ENCODE data around the gene MTHFSD. TPM values are rescaled to one million over a fixed set of nuclear protein-coding genes. Genes with fewer than 3 reads are reported as not detected.

Gene MTHFSD
- total and polyA plus RNA-seq, 2 experiments from 2014 or later: 11.5 to 21.5 TPM

DNA sequence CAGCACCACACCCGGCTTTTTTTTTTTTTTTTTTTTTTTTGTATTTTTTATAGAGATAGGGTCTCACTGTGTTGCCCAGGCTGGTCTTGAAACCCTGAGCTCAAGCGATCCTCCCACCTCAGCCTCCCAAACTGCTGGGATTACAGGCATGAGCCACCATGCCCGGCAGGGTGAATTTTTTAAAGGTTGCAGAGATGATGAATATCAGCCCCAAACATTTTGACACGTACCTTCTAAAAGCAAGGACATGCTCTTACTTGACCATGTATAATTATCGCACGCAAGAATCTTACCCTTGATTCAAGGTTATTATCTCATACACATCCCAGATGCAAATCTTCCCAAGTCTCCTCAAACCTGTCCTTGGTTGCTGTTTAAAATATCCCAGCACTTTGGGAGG is 7.3 kb upstream of the MTHFSD start:
- H3K4me3 ChIP-seq: no peak overlapping the region
- TF ChIP-seq EZH2phosphoT487 (IDR thresholded peaks at IDR 0.05; ENCODE audit: low read depth, severe bottlenecking, unreplicated experiment): no peak
- TF ChIP-seq, protein P1, sequence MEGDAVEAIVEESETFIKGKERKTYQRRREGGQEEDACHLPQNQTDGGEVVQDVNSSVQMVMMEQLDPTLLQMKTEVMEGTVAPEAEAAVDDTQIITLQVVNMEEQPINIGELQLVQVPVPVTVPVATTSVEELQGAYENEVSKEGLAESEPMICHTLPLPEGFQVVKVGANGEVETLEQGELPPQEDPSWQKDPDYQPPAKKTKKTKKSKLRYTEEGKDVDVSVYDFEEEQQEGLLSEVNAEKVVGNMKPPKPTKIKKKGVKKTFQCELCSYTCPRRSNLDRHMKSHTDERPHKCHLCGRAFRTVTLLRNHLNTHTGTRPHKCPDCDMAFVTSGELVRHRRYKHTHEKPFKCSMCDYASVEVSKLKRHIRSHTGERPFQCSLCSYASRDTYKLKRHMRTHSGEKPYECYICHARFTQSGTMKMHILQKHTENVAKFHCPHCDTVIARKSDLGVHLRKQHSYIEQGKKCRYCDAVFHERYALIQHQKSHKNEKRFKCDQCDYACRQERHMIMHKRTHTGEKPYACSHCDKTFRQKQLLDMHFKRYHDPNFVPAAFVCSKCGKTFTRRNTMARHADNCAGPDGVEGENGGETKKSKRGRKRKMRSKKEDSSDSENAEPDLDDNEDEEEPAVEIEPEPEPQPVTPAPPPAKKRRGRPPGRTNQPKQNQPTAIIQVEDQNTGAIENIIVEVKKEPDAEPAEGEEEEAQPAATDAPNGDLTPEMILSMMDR (IDR thresholded peaks at IDR 0.05; ENCODE audit: poor library complexity): no peak
- TF ChIP-seq EZH2 (IDR thresholded peaks at IDR 0.05; ENCODE audit: borderline replicate concordance): no peak
- no peaks in the 10 kb centered on the region for H3K9me3 ChIP-seq (ENCODE audit: low read depth)
- H3K4me1 ChIP-seq (ENCODE audit: insufficient read depth): peaks cover 4% of the 10 kb centered on the region
- no peak overlapping the region for H2AFZ ChIP-seq
- no peak for DNase-seq (ENCODE audit: low spot score)
- no peak overlapping the region for H3K27ac ChIP-seq
- WGBS (ENCODE audit: low lambda C conversion rate, missing lambda C conversion rate): 80% methylated on average over 6 of the region's 6 CpGs
- no peaks in the 10 kb centered on the region for H3K79me2 ChIP-seq
- H4K20me1 ChIP-seq (ENCODE audit: insufficient read depth, poor library complexity, severe bottlenecking): no peaks in the 10 kb centered on the region
- no peaks in the 10 kb centered on the region for H3K9me2 ChIP-seq (replicated peaks; ENCODE audit: insufficient read depth)
- H3K27me3 ChIP-seq: peaks cover 27% of the 10 kb centered on the region
- H3K4me2 ChIP-seq: no peak overlapping the region
- no peaks in the 10 kb centered on the region for H3K36me3 ChIP-seq (replicated peaks; ENCODE audit: insufficient read depth, low read depth)

DNA sequence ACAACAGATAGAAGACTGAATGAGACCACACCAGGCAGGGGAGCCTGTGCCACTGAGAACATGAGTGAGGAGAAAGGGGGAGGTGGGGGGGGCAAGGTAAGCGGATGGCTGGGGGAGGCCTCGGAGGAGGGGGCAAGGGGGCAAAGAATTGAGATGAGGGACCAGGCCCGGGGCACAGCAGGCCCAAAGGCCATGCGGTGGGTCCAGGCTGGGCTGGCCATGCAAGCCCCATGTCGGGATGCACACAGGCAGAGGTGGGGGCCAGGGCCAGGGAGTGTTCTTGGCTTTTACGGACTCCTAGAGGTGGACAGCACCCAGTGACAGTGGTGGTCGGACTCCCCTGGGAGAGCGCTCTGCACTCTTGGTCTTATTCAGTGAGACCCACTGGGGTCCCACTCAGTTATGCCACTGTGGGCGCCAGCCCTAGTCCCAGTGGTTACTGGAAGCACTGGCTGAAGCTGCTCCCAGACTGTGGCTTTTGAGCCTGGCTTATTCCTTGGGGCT is 4.8 kb upstream of the MTHFSD start:
- H3K9me3 ChIP-seq (ENCODE audit: low read depth): no peaks in the 10 kb centered on the region
- no peaks in the 10 kb centered on the region for H3K36me3 ChIP-seq (replicated peaks; ENCODE audit: insufficient read depth, low read depth)
- H2AFZ ChIP-seq: no peak overlapping the region
- 91% methylated on average over 4 of the region's 9 CpGs for WGBS (ENCODE audit: low lambda C conversion rate, missing lambda C conversion rate)
- peaks cover 9% of the 10 kb centered on the region for H3K27me3 ChIP-seq
- peaks cover 8% of the 10 kb centered on the region for H3K4me1 ChIP-seq (ENCODE audit: insufficient read depth)
- no peak overlapping the region for H3K4me2 ChIP-seq
- no peak overlapping the region for H3K27ac ChIP-seq
- no peaks in the 10 kb centered on the region for H3K79me2 ChIP-seq
- H4K20me1 ChIP-seq (ENCODE audit: insufficient read depth, poor library complexity, severe bottlenecking): no peaks in the 10 kb centered on the region
- no peak for TF ChIP-seq EZH2phosphoT487 (IDR thresholded peaks at IDR 0.05; ENCODE audit: low read depth, severe bottlenecking, unreplicated experiment)
- TF ChIP-seq, protein P1 (IDR thresholded peaks at IDR 0.05; ENCODE audit: poor library complexity): no peak
- no peak for TF ChIP-seq EZH2 (IDR thresholded peaks at IDR 0.05; ENCODE audit: borderline replicate concordance)
- no peak for DNase-seq (ENCODE audit: low spot score)
- H3K4me3 ChIP-seq: no peak overlapping the region
- no peaks in the 10 kb centered on the region for H3K9me2 ChIP-seq (replicated peaks; ENCODE audit: insufficient read depth)

DNA sequence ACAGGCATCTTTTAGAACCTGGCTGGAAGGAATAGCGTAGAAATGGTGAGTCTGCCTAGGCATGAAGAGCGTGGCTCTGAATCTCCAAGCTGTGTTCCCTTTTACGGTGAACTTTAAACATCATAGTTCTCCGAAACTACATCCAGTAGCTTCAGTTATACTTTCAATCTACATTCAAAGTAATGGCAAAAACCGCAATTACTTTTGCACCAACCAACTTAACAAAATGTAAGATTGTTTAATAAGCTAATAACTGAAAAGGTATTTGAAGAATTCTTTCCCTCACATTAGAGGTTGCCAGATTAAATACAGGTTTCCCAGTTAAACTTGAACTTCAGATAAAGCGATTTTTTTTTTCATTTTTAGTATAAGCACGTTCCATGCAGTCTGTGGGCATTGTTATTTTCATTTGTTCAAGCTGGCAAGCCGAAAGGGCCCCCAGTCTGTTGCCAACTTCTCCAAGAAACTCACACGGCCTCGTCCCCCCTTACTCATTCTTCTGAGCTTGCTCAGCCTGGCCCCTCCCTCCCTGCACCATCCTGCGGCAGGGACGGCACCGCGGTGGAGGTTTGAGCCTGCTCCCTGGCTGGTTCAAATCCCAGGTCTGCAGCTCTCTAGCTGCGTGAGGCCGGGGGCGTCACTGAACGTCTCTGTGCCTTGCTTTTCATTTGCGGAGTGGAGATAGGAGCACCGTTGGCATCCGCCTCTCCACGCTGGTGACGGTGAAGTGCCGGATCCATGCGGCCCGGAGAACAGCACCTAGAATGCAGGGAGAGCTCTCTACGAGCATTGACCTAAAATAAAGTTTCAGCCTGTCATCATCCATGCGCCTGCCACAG is 3.5 kb upstream of the MTHFSD start:
- no peak overlapping the region for H3K27ac ChIP-seq
- H3K9me3 ChIP-seq (ENCODE audit: low read depth): no peaks in the 10 kb centered on the region
- WGBS (ENCODE audit: low lambda C conversion rate, missing lambda C conversion rate): 85% methylated on average over 28 of the region's 28 CpGs
- H3K9me2 ChIP-seq (replicated peaks; ENCODE audit: insufficient read depth): no peaks in the 10 kb centered on the region
- peaks cover 10% of the 10 kb centered on the region for H3K4me1 ChIP-seq (ENCODE audit: insufficient read depth)
- TF ChIP-seq EZH2phosphoT487 (IDR thresholded peaks at IDR 0.05; ENCODE audit: low read depth, severe bottlenecking, unreplicated experiment) (no peak), EZH2 (IDR thresholded peaks at IDR 0.05; ENCODE audit: borderline replicate concordance) (no peak)
- TF ChIP-seq, protein P1 (IDR thresholded peaks at IDR 0.05; ENCODE audit: poor library complexity): no peak
- no peaks in the 10 kb centered on the region for H3K27me3 ChIP-seq
- DNase-seq (ENCODE audit: low spot score): no peak
- H3K36me3 ChIP-seq (replicated peaks; ENCODE audit: insufficient read depth, low read depth): no peaks in the 10 kb centered on the region
- no peak overlapping the region for H3K4me2 ChIP-seq
- no peak overlapping the region for H2AFZ ChIP-seq
- H3K4me3 ChIP-seq: no peak overlapping the region
- no peaks in the 10 kb centered on the region for H4K20me1 ChIP-seq (ENCODE audit: insufficient read depth, poor library complexity, severe bottlenecking)
- H3K79me2 ChIP-seq: peaks cover 11% of the 10 kb centered on the region
